AG09319 (cell line): ENCODE measurements around the gene ACTR8.

Source experiments
- DNase-seq: peaks from one replicate; pipeline ENCODE4 v3.0.0-alpha.2; 2010; ENCODE audit warnings: low read depth; ENCODE audit errors: extremely low read depth
- TF ChIP-seq, protein P1 (sequence below): IDR thresholded peaks from 2 replicates; pipeline ENCODE4 v1.5.1; 2011; ENCODE audit warnings: low read depth, mild to moderate bottlenecking, inconsistent platforms, low read length, moderate library complexity

Gene ACTR8

DNA sequence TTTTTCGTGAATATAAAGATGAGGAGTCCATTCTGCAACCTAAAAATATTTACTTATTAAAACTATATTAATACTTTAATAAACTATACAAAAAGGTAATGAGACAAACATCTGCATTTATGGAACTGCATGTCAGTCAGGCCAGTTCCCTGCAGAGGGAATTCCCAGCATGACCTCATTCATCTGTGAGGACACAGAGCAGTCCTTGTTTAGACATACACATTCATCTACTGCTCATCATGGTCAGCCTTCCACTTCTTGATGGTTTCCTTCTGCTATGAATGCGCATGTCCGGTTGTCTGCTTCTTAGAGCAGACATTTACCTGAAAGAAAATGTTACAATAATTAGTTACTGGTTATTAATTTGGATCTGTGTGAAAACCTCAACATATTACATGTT is 3.3 kb upstream of the ACTR8 start:
- DNase-seq, result no peak
- TF ChIP-seq, protein P1, sequence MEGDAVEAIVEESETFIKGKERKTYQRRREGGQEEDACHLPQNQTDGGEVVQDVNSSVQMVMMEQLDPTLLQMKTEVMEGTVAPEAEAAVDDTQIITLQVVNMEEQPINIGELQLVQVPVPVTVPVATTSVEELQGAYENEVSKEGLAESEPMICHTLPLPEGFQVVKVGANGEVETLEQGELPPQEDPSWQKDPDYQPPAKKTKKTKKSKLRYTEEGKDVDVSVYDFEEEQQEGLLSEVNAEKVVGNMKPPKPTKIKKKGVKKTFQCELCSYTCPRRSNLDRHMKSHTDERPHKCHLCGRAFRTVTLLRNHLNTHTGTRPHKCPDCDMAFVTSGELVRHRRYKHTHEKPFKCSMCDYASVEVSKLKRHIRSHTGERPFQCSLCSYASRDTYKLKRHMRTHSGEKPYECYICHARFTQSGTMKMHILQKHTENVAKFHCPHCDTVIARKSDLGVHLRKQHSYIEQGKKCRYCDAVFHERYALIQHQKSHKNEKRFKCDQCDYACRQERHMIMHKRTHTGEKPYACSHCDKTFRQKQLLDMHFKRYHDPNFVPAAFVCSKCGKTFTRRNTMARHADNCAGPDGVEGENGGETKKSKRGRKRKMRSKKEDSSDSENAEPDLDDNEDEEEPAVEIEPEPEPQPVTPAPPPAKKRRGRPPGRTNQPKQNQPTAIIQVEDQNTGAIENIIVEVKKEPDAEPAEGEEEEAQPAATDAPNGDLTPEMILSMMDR, result no peak

DNA sequence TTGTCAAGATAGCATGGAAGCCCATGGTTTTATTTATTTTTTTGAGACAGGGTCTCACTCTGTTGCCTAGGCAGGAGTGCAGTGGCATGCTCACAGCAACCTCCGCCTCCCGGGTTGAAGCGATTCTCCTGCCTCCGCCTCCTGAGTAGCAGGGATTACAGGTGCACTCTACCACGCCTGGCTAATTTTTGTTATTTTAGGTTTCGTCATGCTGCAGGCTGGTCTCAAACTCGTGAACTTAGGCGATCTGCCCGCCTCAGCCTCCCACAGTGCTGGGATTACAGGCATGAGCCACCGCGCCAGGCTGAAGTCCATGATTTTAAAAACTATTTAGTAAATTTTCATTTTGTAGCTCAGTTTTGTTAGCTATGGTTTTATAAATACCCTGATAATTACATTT is 2.7 kb upstream of the ACTR8 start:
- TF ChIP-seq, protein P1, result no peak
- no peak for DNase-seq

DNA sequence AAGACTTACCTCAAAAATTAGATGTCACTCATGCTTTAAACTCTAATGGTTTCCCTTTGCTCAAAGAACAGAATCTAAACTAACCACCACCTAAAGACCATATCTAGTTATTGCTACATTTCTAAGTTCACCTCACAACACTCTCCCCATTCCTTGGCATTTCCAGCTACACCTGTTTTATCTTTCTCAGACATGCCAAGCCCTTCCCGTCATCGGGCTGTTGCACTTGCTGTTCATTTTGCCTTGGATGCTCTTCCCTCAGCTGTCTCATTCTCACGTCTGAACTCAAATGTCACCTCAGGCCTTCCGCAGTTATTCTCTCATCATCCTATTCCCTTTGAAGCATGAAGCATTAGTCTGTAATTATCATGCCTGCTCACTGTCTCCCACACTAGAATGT is 1.1 kb upstream of the ACTR8 start:
- DNase-seq, result no peak
- TF ChIP-seq, protein P1, result no peak

DNA sequence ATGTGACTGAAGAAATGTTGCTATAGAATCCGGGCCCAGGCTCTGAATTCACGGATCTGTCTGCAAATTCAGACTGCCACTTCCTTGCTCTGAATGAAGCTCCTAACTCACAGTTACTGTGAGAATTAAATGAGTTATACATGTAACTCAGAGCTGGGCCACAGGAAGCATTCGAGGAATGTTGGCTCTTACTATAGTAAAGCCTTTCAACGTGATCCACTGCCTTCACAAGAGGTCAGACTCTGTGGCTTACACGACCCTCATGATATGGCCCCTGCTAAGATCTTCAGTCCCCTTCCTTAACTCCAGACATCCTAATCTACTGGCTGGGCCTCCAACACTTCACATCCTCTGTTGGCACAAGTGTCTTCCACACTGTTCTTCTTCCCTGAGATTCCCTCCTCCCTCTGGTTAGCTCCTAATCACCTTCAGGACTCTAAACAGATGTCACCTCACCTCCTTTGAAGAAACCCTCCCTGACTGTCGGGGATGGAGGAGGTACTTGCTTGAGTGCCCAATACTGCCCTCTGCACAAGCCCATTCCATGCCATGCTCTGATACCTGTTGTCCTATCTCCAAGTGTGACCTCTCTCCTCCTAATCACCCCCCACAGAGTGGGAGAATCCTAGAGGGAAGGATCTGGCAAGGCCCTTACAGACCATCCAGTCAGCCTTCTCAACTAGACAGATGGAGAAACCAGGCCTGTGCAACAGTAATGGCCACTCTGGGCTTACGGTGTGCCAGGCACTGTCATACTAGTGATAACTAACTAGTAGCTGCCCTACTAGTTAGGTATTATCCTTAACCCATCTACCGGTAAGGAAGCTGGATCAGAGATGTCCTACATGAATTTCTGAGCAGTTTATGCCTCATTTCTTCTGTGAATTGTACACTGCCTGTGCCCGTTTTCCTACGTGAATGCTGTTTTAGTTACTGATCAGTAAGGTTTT is 1.3 kb downstream of the ACTR8 start:
- DNase-seq, result no peak
- TF ChIP-seq, protein P1, result no peak

DNA sequence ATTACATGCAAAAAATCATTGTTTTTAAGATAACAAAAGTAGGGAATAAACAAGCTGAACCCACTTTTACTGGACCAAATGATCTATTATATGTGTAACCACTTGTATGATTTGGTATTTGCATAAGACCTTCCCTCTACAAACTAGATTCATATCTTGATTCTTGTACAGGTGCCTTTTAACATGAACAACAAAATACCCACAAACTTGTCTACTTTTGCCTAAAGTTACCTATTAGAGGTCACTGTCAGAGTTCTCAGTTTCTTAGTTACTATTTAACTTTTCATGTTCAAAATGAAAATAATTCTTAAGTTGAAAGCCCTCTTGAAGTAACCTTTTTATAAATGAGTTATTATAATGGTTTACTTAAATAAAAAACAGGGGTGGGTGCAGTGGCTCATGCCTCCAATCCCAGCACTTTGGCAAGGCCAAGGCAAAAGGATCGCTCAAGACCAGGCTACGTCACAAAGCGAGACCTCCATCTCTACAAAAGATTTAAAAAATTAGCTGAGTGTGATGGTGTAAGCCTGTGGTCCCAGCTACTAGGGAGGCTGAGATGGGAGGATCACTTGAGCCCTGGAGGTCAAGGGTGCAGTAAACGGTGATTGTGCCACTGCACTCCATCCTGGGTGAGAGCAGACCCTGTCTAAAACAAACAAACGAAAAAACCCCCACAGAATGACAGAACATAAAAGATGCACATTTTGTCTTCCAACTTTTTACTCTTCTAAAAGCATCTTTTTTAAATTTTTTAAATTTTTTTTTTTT is 16.0 kb downstream of the ACTR8 start:
- TF ChIP-seq, protein P1, result no peak
- no peak for DNase-seq

GRCh38 chr3:53863145-53863544 is 18.8 kb downstream of the ACTR8 start:
- TF ChIP-seq, protein P1, result no peak
- no peak for DNase-seq

GRCh38 chr3:53862241-53862640 is 19.7 kb downstream of the ACTR8 start:
- no peak for DNase-seq
- TF ChIP-seq, protein P1, result no peak
